Activated B cell treated with CpG ODN at 0.5 μM for 24 hours (primary cell): ENCODE measurements around the gene GRM8. TPM values are rescaled to one million over a fixed set of nuclear protein-coding genes. Genes with fewer than 3 reads are reported as not detected.

Source experiments
- ATAC-seq: fragments of 200-7000 bp; cut with Tn5 transposase; one replicate; pipeline ENCODE4 v1.10.0; 2021; ENCODE audit warnings: low read depth, mild to moderate bottlenecking, moderate library complexity
- CTCF ChIA-PET: fragments of 350-600 bp; sonication (Branson Sonifier 250); formaldehyde crosslinking; loops from one replicate; lab custom pipeline; 2021; ENCODE audit warnings: antibody characterized with exemption; lab: Charles Lee
- POLR2A ChIA-PET: fragments of 350-600 bp; sonication (Branson Sonifier 250); formaldehyde crosslinking; loops from one replicate; lab custom pipeline; 2021; ENCODE audit warnings: antibody characterized with exemption; lab: Charles Lee
- DNase-seq: peaks from one replicate; pipeline ENCODE4 v3.0.0; 2022
- H3K27ac Mint-ChIP-seq: one replicate; pipeline ENCODE4 v1.8.0; 2020; ENCODE audit warnings: mixed read lengths
- H3K27me3 Mint-ChIP-seq: one replicate; pipeline ENCODE4 v1.8.0; 2021; ENCODE audit warnings: mixed read lengths
- H3K36me3 Mint-ChIP-seq: one replicate; pipeline ENCODE4 v1.8.0; 2021; ENCODE audit warnings: low read depth, mixed read lengths
- H3K4me1 Mint-ChIP-seq: one replicate; pipeline ENCODE4 v1.8.0; 2021; ENCODE audit warnings: mixed read lengths
- H3K4me3 Mint-ChIP-seq: one replicate; pipeline ENCODE4 v1.8.0; 2020; ENCODE audit warnings: mild to moderate bottlenecking, mixed read lengths
- H3K9me3 Mint-ChIP-seq: one replicate; pipeline ENCODE4 v1.8.0; 2020; ENCODE audit warnings: mixed read lengths
- intact Hi-C: fragments of 100-400 bp; cut with micrococcal nuclease; formaldehyde crosslinking; loops from one replicate; pipeline ENCODE4 v1.15.1; 2024
- total RNA-seq: library from RNA; stranded (reverse); gene quantifications from 2 replicates; pipeline ENCODE4 v1.2.3, GENCODE V29; 2022
- TF ChIP-seq, protein P1 (sequence below): fragments of 200-600 bp; IDR thresholded peaks from one replicate; pipeline ENCODE4 v1.8.0; 2022; ENCODE audit warnings: antibody characterized with exemption, mild to moderate bottlenecking

The GRM8 gene
- total RNA-seq, 1 donor from 2014 or later: not detected

DNA sequence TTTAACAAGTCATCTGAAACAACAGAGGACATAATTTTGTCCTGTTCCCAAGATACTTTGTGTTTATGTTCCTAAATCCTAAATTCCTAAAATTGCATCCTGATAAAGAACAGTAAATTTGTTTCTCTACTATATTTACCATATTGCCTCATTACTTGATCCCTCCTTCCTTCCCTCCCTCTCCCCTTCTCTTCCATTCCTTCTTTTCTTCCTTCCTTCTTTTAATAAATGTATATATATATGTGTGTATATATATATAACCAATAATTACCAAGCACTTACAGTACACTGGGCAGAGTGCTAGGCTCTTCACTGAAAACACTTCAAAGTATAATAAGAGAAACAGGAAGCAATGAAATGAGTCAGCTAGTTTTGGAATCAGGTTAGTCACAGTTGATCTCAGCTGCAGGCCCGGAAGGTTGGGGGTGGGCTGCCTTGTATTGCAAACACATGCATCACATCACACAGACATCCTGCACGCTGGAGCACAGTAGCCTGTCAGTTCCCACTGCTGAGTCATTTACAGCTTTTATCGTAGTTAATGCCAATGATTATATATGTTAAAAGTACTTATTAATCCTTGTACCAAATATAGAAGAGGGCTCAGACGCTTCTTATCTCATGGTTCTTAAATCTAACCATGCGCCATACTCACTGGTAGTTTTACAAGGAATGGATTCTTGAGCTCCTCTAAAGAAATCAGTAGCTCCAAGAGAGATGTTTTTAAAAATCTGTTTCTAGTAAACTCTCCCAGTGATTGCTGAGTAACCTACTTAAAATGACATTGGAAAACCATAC, 551.7 kb downstream of the GRM8 start:
- DNase-seq: peak; percentile 23
- H3K27me3 Mint-ChIP-seq: no peaks in the 10 kb centered on the region
- H3K9me3 Mint-ChIP-seq: peaks cover 4% of the 10 kb centered on the region
- POLR2A ChIA-PET: interaction anchor here (0.7 kb wide), 1 partner anchor 42 kb away, joined by 5 read pairs; no protein-coding TSS in a partner anchor
- CTCF ChIA-PET: no interaction called here
- no peak overlapping the region for H3K27ac Mint-ChIP-seq
- intact Hi-C loops: loop anchor here (1.0 to 5.0 kb wide), 2 partner anchors 44 to 1774 kb away; partner anchors contain the start of gene POT1
- TF ChIP-seq, protein P1, sequence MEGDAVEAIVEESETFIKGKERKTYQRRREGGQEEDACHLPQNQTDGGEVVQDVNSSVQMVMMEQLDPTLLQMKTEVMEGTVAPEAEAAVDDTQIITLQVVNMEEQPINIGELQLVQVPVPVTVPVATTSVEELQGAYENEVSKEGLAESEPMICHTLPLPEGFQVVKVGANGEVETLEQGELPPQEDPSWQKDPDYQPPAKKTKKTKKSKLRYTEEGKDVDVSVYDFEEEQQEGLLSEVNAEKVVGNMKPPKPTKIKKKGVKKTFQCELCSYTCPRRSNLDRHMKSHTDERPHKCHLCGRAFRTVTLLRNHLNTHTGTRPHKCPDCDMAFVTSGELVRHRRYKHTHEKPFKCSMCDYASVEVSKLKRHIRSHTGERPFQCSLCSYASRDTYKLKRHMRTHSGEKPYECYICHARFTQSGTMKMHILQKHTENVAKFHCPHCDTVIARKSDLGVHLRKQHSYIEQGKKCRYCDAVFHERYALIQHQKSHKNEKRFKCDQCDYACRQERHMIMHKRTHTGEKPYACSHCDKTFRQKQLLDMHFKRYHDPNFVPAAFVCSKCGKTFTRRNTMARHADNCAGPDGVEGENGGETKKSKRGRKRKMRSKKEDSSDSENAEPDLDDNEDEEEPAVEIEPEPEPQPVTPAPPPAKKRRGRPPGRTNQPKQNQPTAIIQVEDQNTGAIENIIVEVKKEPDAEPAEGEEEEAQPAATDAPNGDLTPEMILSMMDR: no peak
- no peak overlapping the region for H3K4me3 Mint-ChIP-seq
- H3K36me3 Mint-ChIP-seq: no peaks in the 10 kb centered on the region
- peak; percentile 95 for ATAC-seq
- H3K4me1 Mint-ChIP-seq: peaks cover 26% of the 10 kb centered on the region

DNA sequence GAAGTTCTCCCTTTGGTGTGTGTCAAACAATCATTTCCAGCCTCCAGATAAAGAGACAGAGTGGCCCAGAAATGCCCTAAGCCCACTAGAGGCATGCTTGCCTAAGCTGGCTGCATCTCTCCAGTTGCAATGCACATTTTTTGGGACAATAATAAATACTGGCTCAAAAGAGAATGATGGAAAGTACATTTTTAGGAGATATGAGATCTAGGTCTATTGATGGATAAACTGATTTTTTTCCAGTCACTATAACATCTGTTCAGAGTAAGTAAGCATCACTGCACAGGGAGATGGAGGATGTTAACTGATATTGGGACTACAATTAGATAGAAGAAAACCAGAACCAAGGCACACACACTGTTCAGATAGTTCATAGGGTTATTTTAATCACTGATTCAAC, 553.0 kb downstream of the GRM8 start:
- no peaks in the 10 kb centered on the region for H3K27me3 Mint-ChIP-seq
- TF ChIP-seq, protein P1: no peak
- POLR2A ChIA-PET: no interaction called here
- no peak overlapping the region for H3K27ac Mint-ChIP-seq
- CTCF ChIA-PET: no interaction called here
- H3K4me1 Mint-ChIP-seq: peaks cover 28% of the 10 kb centered on the region
- ATAC-seq: no peak
- DNase-seq: no peak
- H3K4me3 Mint-ChIP-seq: no peak overlapping the region
- H3K9me3 Mint-ChIP-seq: peaks cover under 1% of the 10 kb centered on the region
- H3K36me3 Mint-ChIP-seq: no peaks in the 10 kb centered on the region
- intact Hi-C loops: loop anchor here (5.0 kb wide), 1 partner anchor 1772 kb away; the partner anchor contains the start of gene POT1

DNA sequence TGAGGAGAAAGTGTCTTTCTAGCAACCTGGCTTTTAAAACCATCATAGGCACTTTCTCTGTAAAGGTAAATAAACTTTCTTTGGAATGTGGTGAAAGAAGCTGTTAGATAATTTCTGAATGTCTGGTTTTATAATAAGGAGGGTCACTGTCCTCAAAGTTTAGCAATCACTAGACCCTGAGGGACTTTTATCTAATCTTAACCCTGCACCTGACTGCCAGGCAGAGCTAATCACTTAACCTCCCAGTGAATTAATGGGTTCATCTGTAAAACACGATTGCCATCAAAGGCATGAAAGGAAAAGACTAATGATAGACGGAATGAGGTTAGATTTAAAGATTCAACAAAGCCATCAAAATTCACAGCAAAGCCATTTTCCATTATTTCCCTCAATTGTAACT, 553.8 kb downstream of the GRM8 start:
- Mint-ChIP-seq H3K27ac (no peak overlapping the region), H3K4me3 (no peak overlapping the region), H3K4me1 (peaks cover 28% of the 10 kb centered on the region), H3K9me3 (no peaks in the 10 kb centered on the region), H3K27me3 (no peaks in the 10 kb centered on the region), H3K36me3 (no peaks in the 10 kb centered on the region)
- DNase-seq (no peak), ATAC-seq (no peak)
- POLR2A ChIA-PET: no interaction called here
- CTCF ChIA-PET: no interaction called here
- TF ChIP-seq, protein P1: no peak
- intact Hi-C loops: no loop called here

DNA sequence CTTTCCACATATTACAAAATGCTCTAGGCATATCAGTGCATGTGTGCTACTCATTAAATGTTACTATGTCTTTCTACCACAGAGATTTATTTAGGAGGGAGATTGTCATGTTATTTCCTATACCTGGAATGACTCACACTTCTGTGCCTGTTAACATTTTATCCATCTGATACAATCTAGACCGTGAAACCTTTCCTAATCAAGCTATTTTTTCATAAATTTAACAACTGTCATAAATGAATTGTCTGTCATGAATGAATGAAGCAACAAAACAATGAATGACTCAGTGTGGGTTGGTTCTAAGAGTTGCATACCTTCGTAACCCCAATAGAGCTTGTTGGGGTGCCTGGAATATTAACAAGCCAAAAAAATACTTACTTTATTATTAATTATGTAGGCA, 554.3 kb downstream of the GRM8 start:
- TF ChIP-seq, protein P1: no peak
- H3K4me3 Mint-ChIP-seq: no peak overlapping the region
- ChIA-PET CTCF (no interaction called here), POLR2A (no interaction called here)
- intact Hi-C loops: no loop called here
- peaks cover 28% of the 10 kb centered on the region for H3K4me1 Mint-ChIP-seq
- DNase-seq (no peak), ATAC-seq (no peak)
- no peak overlapping the region for H3K27ac Mint-ChIP-seq
- H3K36me3 Mint-ChIP-seq: no peaks in the 10 kb centered on the region
- H3K9me3 Mint-ChIP-seq: no peaks in the 10 kb centered on the region
- no peaks in the 10 kb centered on the region for H3K27me3 Mint-ChIP-seq

DNA sequence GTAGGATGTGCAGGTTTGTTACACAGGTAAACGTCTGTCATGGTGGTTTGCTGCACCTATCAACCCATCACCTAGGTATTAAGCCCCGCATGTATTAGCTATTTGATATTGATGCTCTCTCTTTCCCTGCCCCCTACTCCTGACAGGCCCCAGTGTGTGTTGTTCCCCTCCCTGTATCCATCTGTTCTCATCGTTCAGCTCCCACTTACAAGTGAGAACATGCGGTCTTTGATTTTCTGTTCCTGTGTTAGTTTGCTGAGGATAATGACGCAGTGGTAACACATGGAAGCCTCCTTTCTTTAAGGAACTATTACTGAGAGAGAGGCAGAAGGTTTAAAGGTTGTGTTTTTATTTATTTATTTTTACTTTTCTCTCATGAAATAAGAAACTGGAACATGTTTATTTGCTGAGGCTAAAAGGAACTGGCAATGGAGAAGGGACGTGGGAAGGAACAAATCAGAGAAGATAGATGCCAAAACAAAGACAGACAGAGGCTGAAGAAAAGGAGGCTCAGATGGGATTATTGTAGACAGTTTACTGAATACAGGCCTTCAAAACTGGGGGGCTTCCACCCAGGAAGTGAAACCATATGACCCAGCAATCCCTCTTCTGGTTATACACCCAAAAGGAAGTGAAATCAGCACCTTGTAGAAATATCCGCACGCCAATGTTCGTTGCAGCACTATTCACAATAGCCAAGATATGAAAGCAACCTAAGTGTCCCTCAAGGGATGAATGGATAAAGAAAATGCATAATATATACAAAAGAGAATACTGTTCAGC, 556.3 kb downstream of the GRM8 start:
- Mint-ChIP-seq H3K36me3 (no peaks in the 10 kb centered on the region), H3K27me3 (no peaks in the 10 kb centered on the region), H3K4me3 (no peak overlapping the region), H3K9me3 (no peaks in the 10 kb centered on the region), H3K4me1 (peaks cover 22% of the 10 kb centered on the region), H3K27ac (peak overlapping the region; percentile 65)
- intact Hi-C loops: loop anchor here (2.0 kb wide), 1 partner anchor 38 kb away; no protein-coding TSS in a partner anchor
- POLR2A ChIA-PET: no interaction called here
- CTCF ChIA-PET: no interaction called here
- TF ChIP-seq, protein P1: no peak
- peak; percentile 50 for ATAC-seq
- no peak for DNase-seq
